Activated naive CD4-positive, alpha-beta T cell treated with anti-CD3 and anti-CD28 coated beads, Interleukin-2, amount 10 ng/mL, durations not matched to agents 7 days and 5 days (primary cell): Measurements from ENCODE around the gene SLC35F3.
A peak's percentile ranks its signal among the peaks of the same experiment; 100 is the strongest.

Source experiments
- CTCF ChIA-PET: fragments of 350-600 bp; sonication (Branson Sonifier 250); formaldehyde crosslinking; loops from one replicate; lab custom pipeline; 2021; ENCODE audit warnings: antibody characterized with exemption; lab: Charles Lee
- DNase-seq: peaks from one replicate; pipeline ENCODE4 v3.0.0-alpha.2; 2020
- H3K27ac Mint-ChIP-seq: one replicate; pipeline ENCODE4 v1.8.0; 2021; ENCODE audit warnings: mild to moderate bottlenecking, moderate library complexity, mixed read lengths
- H3K27me3 Mint-ChIP-seq: one replicate; pipeline ENCODE4 v1.8.0; 2021; ENCODE audit warnings: mild to moderate bottlenecking, mixed read lengths
- H3K36me3 Mint-ChIP-seq: one replicate; pipeline ENCODE4 v1.8.0; 2021; ENCODE audit warnings: mixed read lengths
- H3K4me1 Mint-ChIP-seq: one replicate; pipeline ENCODE4 v1.8.0; 2021; ENCODE audit warnings: mixed read lengths
- H3K4me3 Mint-ChIP-seq: one replicate; pipeline ENCODE4 v1.8.0; 2021; ENCODE audit warnings: mild to moderate bottlenecking, moderate library complexity, mixed read lengths
- H3K9me3 Mint-ChIP-seq: one replicate; pipeline ENCODE4 v1.8.0; 2021; ENCODE audit warnings: mixed read lengths

Gene SLC35F3

DNA sequence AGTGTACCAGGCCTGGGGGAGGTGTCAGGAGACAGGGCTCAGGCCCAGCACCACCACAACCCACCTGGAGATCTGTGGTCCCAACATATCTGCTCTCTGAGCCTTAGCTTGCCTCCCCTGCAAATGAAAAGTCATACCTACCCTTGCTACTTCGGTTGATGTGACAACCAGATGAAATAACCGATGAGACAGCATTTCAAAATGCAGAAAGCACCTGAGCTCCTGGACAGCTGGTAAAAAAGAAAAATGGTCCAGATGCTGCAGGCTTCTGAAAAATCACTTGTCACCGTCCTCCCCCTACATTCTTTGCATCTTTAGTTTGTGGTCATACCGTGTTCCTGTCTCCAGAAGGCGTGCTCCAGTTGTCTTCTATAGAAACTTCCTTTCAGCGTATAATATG lies 416.8 kb downstream of the SLC35F3 start:
- DNase-seq = no peak
- Mint-ChIP-seq H3K9me3 (no peaks in the 10 kb centered on the region), H3K27ac (no peak overlapping the region), H3K4me1 (peaks cover 26% of the 10 kb centered on the region), H3K4me3 (no peak overlapping the region), H3K27me3 (peaks cover 34% of the 10 kb centered on the region), H3K36me3 (peaks cover 12% of the 10 kb centered on the region)
- CTCF ChIA-PET = no interaction called here

DNA sequence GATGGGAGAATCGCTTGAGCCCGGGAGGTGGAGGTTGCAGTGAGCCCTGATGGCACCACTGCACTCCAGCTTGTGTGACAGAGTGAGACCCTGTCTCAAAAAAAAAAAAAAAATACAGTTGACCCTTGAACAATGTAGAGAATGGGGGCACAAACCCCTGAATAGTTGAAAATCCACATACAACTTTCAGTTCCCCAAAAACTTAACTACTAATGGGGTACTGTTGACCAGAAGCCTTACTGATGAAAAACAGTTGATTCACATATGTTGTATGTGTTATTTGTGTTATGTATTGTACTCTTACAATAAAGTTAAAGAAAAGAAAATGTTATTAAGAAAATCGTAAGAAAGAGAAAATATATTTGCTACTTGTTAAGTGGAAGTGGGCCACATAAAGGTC lies 417.6 kb downstream of the SLC35F3 start:
- CTCF ChIA-PET = interaction anchor here (1.2 to 2.0 kb wide), 3 partner anchors 13 to 197 kb away, joined by 4 to 12 read pairs (median 9); no protein-coding TSS in a partner anchor
- H3K4me1 Mint-ChIP-seq = peaks cover 33% of the 10 kb centered on the region
- peaks cover 34% of the 10 kb centered on the region for H3K27me3 Mint-ChIP-seq
- DNase-seq = no peak
- no peaks in the 10 kb centered on the region for H3K9me3 Mint-ChIP-seq
- H3K27ac Mint-ChIP-seq = no peak overlapping the region
- H3K36me3 Mint-ChIP-seq = peaks cover 14% of the 10 kb centered on the region
- H3K4me3 Mint-ChIP-seq = no peak overlapping the region

DNA sequence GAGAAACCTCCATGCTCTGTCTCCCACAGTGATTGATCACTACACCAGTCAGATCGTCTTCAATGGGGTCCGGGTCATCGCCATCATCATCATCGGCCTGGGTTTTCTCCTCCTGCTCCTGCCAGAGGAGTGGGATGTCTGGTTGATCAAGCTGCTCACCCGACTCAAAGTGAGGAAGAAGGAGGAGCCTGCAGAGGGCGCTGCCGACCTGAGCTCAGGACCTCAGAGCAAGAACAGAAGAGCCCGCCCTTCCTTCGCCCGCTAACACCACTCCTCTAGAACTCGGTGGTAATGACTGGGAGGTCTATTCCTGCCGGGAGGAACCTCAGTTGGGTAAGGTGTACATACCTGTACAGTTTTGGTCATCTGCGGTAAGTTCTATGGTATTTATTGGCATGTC lies 418.5 kb downstream of the SLC35F3 start:
- peaks cover 33% of the 10 kb centered on the region for H3K4me1 Mint-ChIP-seq
- H3K27ac Mint-ChIP-seq = peak overlapping the region; percentile 46
- H3K27me3 Mint-ChIP-seq = peaks cover 29% of the 10 kb centered on the region
- CTCF ChIA-PET = interaction anchor here (0.8 to 2.0 kb wide), 8 partner anchors 14 to 198 kb away, joined by 3 to 12 read pairs (median 4); no protein-coding TSS in a partner anchor
- H3K4me3 Mint-ChIP-seq = no peak overlapping the region
- H3K36me3 Mint-ChIP-seq = peaks cover 14% of the 10 kb centered on the region
- H3K9me3 Mint-ChIP-seq = no peaks in the 10 kb centered on the region
- DNase-seq = peak; percentile 78

DNA sequence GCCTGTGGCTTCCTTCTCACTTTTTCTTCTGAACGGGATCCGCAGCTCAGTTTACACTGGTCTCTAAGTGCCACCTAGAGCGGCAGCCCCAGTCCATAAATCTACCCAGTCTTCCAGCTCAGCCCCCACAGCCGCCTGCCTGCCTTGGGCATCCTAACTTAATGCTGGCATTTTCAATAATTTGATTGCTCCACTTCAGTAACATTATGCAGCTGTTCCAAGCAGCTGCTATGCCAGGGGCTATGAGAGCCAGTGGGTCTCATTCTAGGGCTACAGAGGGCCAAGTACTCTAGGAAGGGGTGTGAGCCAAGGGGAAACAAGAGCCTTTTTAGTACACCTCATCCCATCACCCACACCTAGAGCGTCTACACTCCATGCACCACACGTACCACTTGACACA lies 420.3 kb downstream of the SLC35F3 start:
- CTCF ChIA-PET = interaction anchor here (0.8 to 5.3 kb wide), 5 partner anchors 15 to 199 kb away, joined by 3 to 32 read pairs (median 8); no protein-coding TSS in a partner anchor
- no peak overlapping the region for H3K27ac Mint-ChIP-seq
- H3K9me3 Mint-ChIP-seq = no peaks in the 10 kb centered on the region
- H3K4me3 Mint-ChIP-seq = no peak overlapping the region
- DNase-seq = no peak
- H3K27me3 Mint-ChIP-seq = peaks cover 29% of the 10 kb centered on the region
- H3K36me3 Mint-ChIP-seq = peaks cover 12% of the 10 kb centered on the region
- peaks cover 33% of the 10 kb centered on the region for H3K4me1 Mint-ChIP-seq

DNA sequence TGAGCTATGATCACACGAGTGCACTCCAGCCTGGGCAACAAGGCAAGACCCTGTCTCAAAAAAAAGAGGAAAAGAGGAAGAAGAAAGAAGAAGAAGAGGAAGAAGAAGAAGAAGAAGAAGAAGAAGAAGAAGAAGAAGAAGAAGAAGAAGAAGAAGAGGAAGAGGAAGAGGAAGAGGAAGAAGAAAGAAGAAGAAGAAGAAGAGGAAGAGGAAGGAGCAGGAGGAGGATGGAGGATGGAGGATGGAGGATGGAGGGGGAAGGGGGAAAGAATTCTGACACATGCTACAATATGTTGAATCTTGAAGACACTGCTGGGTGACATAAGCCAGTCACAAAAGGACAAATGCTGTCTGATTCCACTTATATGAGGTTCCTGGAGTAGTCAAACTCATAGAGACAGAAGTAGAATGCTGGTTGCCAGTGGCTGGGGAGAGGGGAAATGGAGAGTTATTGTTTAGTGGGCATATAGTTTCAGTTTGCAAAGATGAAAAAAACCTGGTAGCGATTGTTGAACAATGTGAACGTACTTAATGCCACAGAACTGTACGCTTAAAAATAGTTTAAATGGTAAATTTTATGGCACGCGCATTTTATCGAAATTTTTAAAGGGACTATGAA lies 421.5 kb downstream of the SLC35F3 start:
- CTCF ChIA-PET = interaction anchor here (0.6 to 5.3 kb wide), 14 partner anchors 9 to 201 kb away, joined by 3 to 32 read pairs (median 5); no protein-coding TSS in a partner anchor
- no peaks in the 10 kb centered on the region for H3K9me3 Mint-ChIP-seq
- peak overlapping the region; percentile 58 for H3K27ac Mint-ChIP-seq
- peaks cover 11% of the 10 kb centered on the region for H3K36me3 Mint-ChIP-seq
- peaks cover 33% of the 10 kb centered on the region for H3K4me1 Mint-ChIP-seq
- DNase-seq = peak; percentile 29
- H3K4me3 Mint-ChIP-seq = peak overlapping the region; percentile 75
- H3K27me3 Mint-ChIP-seq = peaks cover 29% of the 10 kb centered on the region

DNA sequence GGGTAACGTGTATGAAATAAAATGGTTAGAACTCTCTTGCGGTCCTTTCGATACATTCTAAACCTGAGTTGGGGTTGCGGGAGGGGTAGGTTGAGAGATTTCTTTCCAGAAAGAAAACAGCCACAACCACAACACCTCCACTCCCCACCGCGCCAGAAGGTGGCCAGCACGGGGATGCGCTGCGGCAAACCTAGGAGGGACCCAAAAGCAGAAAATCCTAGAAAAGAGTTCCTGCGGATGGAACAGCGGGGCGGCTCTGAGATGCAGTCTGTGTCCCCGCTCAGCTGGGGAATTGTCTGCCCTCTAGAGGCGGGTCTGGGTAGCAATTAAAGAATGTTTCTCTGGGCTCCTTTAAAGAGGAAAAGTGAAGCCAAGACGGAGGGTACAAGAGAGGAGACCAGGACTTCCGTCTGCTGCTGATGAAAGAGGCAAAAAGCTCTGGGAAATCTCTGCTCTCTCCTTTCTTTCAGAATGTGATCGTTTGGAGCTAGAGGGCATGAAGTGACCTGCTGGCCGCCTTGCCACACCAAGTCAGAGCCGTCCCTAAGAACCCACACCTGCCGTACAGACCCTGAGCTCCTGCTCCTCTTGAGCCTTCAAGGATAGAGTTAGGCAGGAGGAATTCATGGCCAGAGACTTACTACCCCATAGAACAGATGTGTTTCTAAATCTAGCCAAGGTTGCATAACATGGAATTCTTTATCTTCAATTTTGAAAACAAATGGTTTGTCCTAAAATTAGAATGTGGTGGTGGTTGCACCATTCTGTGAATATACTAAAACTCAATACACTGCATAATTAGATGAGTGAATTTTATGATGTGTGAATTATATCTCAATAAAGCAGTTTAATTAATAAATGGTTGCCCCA lies 422.3 kb downstream of the SLC35F3 start:
- peaks cover 29% of the 10 kb centered on the region for H3K4me1 Mint-ChIP-seq
- H3K9me3 Mint-ChIP-seq = no peaks in the 10 kb centered on the region
- DNase-seq = peak; percentile 78
- H3K27ac Mint-ChIP-seq = peak overlapping the region; percentile 58
- H3K4me3 Mint-ChIP-seq = peak overlapping the region; percentile 75
- CTCF ChIA-PET = interaction anchor here (0.6 to 5.3 kb wide), 18 partner anchors 8 to 757 kb away, joined by 3 to 32 read pairs (median 4); no protein-coding TSS in a partner anchor
- peaks cover 29% of the 10 kb centered on the region for H3K27me3 Mint-ChIP-seq
- H3K36me3 Mint-ChIP-seq = peaks cover 12% of the 10 kb centered on the region

DNA sequence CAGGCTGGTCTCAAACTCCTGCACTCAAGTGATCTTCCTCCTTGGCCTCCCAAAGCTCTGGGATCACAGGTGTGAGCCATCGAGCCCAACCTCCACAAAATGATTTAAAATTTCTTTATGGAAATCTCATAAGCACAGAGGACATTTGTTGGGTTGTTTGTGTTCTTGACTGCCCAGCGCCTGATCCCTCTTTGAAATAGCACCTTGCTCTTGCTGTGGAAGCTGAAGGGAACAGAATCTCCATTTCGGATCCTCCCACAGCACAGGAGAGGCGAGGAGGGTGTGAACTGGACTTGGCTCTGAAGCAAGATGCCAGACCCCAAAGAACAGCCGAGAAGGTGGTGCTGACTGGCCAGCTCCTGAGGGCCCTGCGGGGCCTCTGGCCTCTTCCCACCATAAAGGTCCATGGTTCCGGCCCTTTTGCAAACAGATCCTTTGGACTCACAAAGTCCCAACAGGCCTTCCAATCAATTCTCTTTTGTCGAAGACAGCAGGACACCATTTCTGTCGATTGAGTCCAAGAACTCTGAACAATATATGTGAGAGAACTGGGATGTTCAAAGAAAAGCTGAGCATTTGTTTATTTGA lies 423.2 kb downstream of the SLC35F3 start:
- CTCF ChIA-PET = interaction anchor here (0.5 to 5.3 kb wide), 11 partner anchors 9 to 213 kb away, joined by 3 to 32 read pairs (median 7); partner anchors contain the start of gene COA6
- DNase-seq = no peak
- Mint-ChIP-seq H3K9me3 (no peaks in the 10 kb centered on the region), H3K27me3 (peaks cover 29% of the 10 kb centered on the region), H3K4me1 (peaks cover 26% of the 10 kb centered on the region), H3K27ac (no peak overlapping the region), H3K4me3 (no peak overlapping the region), H3K36me3 (peaks cover 15% of the 10 kb centered on the region)

DNA sequence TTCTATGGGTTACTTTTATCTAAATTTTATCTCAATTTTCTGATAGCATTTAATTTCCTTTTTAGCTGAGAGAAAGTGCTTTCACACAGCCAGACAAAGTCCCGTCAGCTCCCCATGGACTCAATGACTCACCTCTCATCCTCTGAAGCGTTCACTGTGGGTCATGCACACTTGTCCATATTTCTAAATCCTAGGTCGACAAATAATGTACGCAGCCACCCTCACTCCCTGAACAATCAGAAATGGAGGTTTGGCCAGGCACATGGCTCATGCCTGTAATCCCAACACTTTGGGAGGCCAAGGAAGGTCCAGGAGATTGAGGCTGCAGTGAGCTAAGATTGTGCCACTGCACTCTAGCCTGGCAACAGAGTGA lies 426.4 kb downstream of the SLC35F3 start:
- Mint-ChIP-seq H3K27me3 (peaks cover 9% of the 10 kb centered on the region), H3K9me3 (peaks cover under 1% of the 10 kb centered on the region), H3K4me1 (peaks cover 12% of the 10 kb centered on the region), H3K27ac (no peak overlapping the region), H3K36me3 (peaks cover 6% of the 10 kb centered on the region), H3K4me3 (no peak overlapping the region)
- CTCF ChIA-PET = interaction anchor here (1.2 kb wide), 1 partner anchor 79 kb away, joined by 4 read pairs; no protein-coding TSS in a partner anchor
- no peak for DNase-seq

DNA sequence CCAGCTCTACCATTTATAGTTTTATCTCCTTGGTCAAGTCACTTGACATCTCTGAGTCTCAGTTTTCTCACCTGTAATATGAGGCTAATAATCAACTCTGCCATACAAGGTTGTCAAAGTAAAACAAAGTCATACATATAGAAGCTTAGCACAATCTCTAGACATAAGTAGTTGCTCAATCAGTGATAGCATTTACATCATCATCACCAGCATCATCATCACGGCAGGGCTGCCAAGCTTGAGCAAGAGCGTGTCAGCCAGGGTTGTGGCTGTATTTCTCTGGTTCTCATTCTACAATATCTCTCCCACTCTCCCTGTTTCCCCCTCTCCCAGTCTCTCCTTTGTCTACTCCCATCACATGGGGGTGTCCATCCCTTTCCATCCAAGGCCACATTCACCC lies 427.0 kb downstream of the SLC35F3 start:
- H3K36me3 Mint-ChIP-seq = peaks cover 6% of the 10 kb centered on the region
- CTCF ChIA-PET = interaction anchor here (1.2 to 2.0 kb wide), 2 partner anchors 22 to 78 kb away, joined by 4 to 7 read pairs; no protein-coding TSS in a partner anchor
- peaks cover 4% of the 10 kb centered on the region for H3K27me3 Mint-ChIP-seq
- no peak overlapping the region for H3K4me3 Mint-ChIP-seq
- DNase-seq = no peak
- H3K27ac Mint-ChIP-seq = no peak overlapping the region
- peaks cover 5% of the 10 kb centered on the region for H3K4me1 Mint-ChIP-seq
- H3K9me3 Mint-ChIP-seq = peaks cover 6% of the 10 kb centered on the region

DNA sequence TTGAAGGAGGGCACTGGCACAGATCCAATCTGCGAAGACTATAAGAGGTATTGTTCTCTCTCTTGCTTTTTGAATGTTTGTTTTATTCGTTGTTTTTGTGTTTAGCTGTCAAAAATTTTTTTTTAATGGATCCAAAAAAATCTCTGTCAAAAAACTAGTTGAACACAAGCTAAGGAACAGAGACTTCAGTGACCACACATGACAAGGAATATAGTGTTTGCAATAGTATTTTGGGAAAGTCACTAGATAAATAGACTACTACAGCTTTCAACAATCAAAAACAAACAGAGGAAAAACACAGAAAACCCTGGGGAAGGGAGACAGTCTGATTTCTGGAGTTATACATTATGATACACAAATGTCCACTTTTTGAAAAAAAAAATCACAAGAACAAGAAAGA lies 431.9 kb downstream of the SLC35F3 start:
- H3K27me3 Mint-ChIP-seq = peaks cover 5% of the 10 kb centered on the region
- CTCF ChIA-PET = interaction anchor here (0.7 to 2.0 kb wide), 3 partner anchors 9 to 213 kb away, joined by 3 to 11 read pairs (median 3); no protein-coding TSS in a partner anchor
- H3K4me3 Mint-ChIP-seq = no peak overlapping the region
- DNase-seq = no peak
- no peaks in the 10 kb centered on the region for H3K4me1 Mint-ChIP-seq
- peaks cover 4% of the 10 kb centered on the region for H3K36me3 Mint-ChIP-seq
- H3K27ac Mint-ChIP-seq = no peak overlapping the region
- peaks cover 15% of the 10 kb centered on the region for H3K9me3 Mint-ChIP-seq

DNA sequence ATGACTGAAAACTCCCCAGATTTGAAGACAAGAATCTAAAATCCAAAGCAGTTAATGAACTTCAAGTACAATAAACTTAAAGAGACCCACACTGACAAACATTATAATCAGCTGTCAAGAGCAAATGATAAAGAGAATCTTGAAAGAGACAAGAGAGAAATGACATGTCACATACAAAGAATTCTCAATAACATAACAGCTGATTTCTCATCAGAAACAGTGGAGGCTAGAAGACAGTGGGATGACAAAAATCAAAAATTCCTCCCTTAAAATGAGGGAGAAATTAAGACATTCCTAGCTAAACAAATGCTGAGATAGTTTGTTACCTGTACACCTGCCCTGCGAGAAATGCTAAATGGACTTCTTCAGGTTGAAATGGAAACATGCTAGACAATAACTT lies 432.8 kb downstream of the SLC35F3 start:
- Mint-ChIP-seq H3K36me3 (no peaks in the 10 kb centered on the region), H3K9me3 (peaks cover 15% of the 10 kb centered on the region), H3K4me1 (no peaks in the 10 kb centered on the region), H3K27me3 (peaks cover 5% of the 10 kb centered on the region), H3K4me3 (no peak overlapping the region), H3K27ac (no peak overlapping the region)
- no peak for DNase-seq
- CTCF ChIA-PET = interaction anchor here (0.5 to 2.0 kb wide), 4 partner anchors 10 to 214 kb away, joined by 3 to 11 read pairs (median 4); no protein-coding TSS in a partner anchor

DNA sequence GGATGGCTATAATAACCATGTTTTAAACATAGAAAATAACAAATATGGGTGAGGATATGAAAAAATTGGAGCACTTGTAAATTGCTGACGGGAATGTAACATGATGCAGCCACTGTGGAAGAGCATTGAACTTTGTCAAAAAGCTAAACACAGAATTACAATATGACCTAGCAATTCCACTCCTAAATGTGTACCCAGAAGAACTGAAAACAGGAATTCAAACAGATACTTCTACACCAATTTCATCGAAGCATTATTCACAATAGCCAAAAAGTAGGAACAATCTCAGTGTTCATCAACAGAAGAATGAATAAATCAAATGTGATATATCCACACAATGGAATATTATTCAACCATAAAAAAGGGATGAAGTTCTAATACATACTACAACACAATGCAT lies 436.1 kb downstream of the SLC35F3 start:
- DNase-seq = no peak
- CTCF ChIA-PET = interaction anchor here (1.2 kb wide), 1 partner anchor 14 kb away, joined by 4 read pairs; no protein-coding TSS in a partner anchor
- Mint-ChIP-seq H3K4me3 (no peak overlapping the region), H3K9me3 (peaks cover 15% of the 10 kb centered on the region), H3K27me3 (peaks cover 5% of the 10 kb centered on the region), H3K36me3 (no peaks in the 10 kb centered on the region), H3K4me1 (no peaks in the 10 kb centered on the region), H3K27ac (no peak overlapping the region)

DNA sequence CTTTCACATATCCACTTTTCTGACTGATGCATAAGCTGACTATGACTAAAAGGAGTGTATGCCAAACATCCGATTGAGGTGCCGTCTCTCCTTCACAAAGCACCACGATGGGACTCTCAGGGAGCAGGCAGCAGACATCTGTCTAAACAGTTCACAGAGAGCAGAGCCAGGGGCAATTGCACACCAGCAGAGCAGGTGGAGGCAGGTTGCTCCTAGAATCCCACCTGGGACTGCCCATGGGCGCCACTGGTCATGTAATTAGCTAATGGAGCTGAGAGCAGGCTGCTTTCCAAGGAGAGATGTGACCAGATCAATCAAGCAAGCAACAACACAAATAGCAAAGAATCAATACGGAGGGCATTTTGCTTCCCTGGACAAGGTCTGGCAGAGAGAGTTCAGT lies 438.3 kb downstream of the SLC35F3 start:
- no peaks in the 10 kb centered on the region for H3K4me1 Mint-ChIP-seq
- no peak overlapping the region for H3K4me3 Mint-ChIP-seq
- peaks cover 5% of the 10 kb centered on the region for H3K27me3 Mint-ChIP-seq
- no peak for DNase-seq
- H3K36me3 Mint-ChIP-seq = no peaks in the 10 kb centered on the region
- no peak overlapping the region for H3K27ac Mint-ChIP-seq
- no peaks in the 10 kb centered on the region for H3K9me3 Mint-ChIP-seq
- CTCF ChIA-PET = interaction anchor here (1.4 to 1.6 kb wide), 2 partner anchors 16 to 18 kb away, joined by 3 to 5 read pairs; no protein-coding TSS in a partner anchor
